HEK293 (cell line): ENCODE measurements around the gene SMOC1.

Experiments used
- CTCF ChIA-PET: fragments of 350-600 bp; formaldehyde crosslinking; extraction: SDS; loops from one replicate; lab custom pipeline; 2021; ENCODE audit warnings: antibody characterized with exemption; lab: Yijun Ruan, JAX
- POLR2A ChIA-PET: fragments of 300-600 bp; formaldehyde crosslinking; extraction: SDS; loops from one replicate; lab custom pipeline; 2020; ENCODE audit warnings: antibody characterized with exemption, inconsistent platforms; lab: Yijun Ruan, JAX
- H3K27ac ChIP-seq: fragments of 200-500 bp; sonication (Bioruptor generic); 2 replicates; pipeline ENCODE4 v1.5.1; 2014; ENCODE audit warnings: low read depth, low read length, control low read depth, inconsistent platforms; ENCODE audit errors: extremely low read depth
- H3K36me3 ChIP-seq, 2 experiments: fragments of 200-500 bp in 1 of 2; sonication (Bioruptor generic) in 1 of 2; 1 replicate in 1 of 2; 2 replicates in 1 of 2; pipeline ENCODE4 v1.5.1; 2014 to 2017; ENCODE audit warnings: inconsistent platforms in 2 of 2, low read length in 2 of 2; ENCODE audit not compliant: control insufficient read depth in 2 of 2, insufficient read depth in 1 of 2
- H3K4me1 ChIP-seq: fragments of 200-500 bp; sonication (Bioruptor generic); 2 replicates; pipeline ENCODE4 v1.5.1; 2014; ENCODE audit warnings: mild to moderate bottlenecking, low read length, inconsistent platforms; ENCODE audit not compliant: control insufficient read depth, insufficient read depth
- H3K4me3 ChIP-seq: 2 replicates; pipeline ENCODE4 v1.5.1; 2011; ENCODE audit warnings: low read depth, mild to moderate bottlenecking, control low read depth, low read length, moderate library complexity
- H3K9me3 ChIP-seq: fragments of 200-500 bp; sonication (Bioruptor generic); 2 replicates; pipeline ENCODE4 v1.5.1; 2014; ENCODE audit warnings: low read depth, low read length, inconsistent platforms; ENCODE audit not compliant: control insufficient read depth, insufficient read depth
- GLI2 ChIP-seq: fragments of 450-650 bp; formaldehyde crosslinking; IDR thresholded peaks from 2 replicates; pipeline ENCODE4; 2017; ENCODE audit warnings: missing biosample characterization, missing genetic modification characterization, low read depth, borderline replicate concordance
- KLF1 ChIP-seq: fragments of 450-650 bp; formaldehyde crosslinking; IDR thresholded peaks from 2 replicates; pipeline ENCODE4 v1.5.1; 2016; ENCODE audit warnings: missing biosample characterization, missing genetic modification characterization
- SP3 ChIP-seq: fragments of 450-650 bp; formaldehyde crosslinking; IDR thresholded peaks from 2 replicates; pipeline ENCODE4 v1.5.1; 2016; ENCODE audit warnings: missing biosample characterization, missing genetic modification characterization
- ZBTB1 ChIP-seq: fragments of 450-650 bp; formaldehyde crosslinking; IDR thresholded peaks from 2 replicates; pipeline ENCODE4 v1.5.1; 2016; ENCODE audit warnings: missing biosample characterization, missing genetic modification characterization
- ZBTB21 ChIP-seq: fragments of 450-650 bp; formaldehyde crosslinking; IDR thresholded peaks from 2 replicates; pipeline ENCODE4 v1.5.1; 2017; ENCODE audit warnings: missing biosample characterization, missing genetic modification characterization
- ZBTB7A ChIP-seq: fragments of 450-650 bp; formaldehyde crosslinking; IDR thresholded peaks from 2 replicates; pipeline ENCODE4 v1.5.1; 2016; ENCODE audit warnings: low read depth, missing biosample characterization, missing genetic modification characterization
- ZFP41 ChIP-seq: fragments of 450-650 bp; formaldehyde crosslinking; IDR thresholded peaks from 2 replicates; pipeline ENCODE4 v1.5.1; 2016; ENCODE audit warnings: missing biosample characterization, missing genetic modification characterization, borderline replicate concordance
- ZNF121 ChIP-seq: fragments of 450-650 bp; formaldehyde crosslinking; IDR thresholded peaks from 2 replicates; pipeline ENCODE4 v1.5.1; 2016; ENCODE audit warnings: missing biosample characterization, missing genetic modification characterization
- ZNF132 ChIP-seq: fragments of 450-650 bp; formaldehyde crosslinking; IDR thresholded peaks from 2 replicates; pipeline ENCODE4 v1.5.1; 2017; ENCODE audit warnings: missing biosample characterization, missing genetic modification characterization, borderline replicate concordance
- ZNF155 ChIP-seq: fragments of 450-650 bp; formaldehyde crosslinking; IDR thresholded peaks from 2 replicates; pipeline ENCODE4 v1.5.1; 2016; ENCODE audit warnings: missing biosample characterization, missing genetic modification characterization
- ZNF169 ChIP-seq: fragments of 450-650 bp; formaldehyde crosslinking; IDR thresholded peaks from 2 replicates; pipeline ENCODE4 v1.5.1; 2016; ENCODE audit warnings: missing biosample characterization, missing genetic modification characterization
- ZNF214 ChIP-seq: fragments of 450-650 bp; formaldehyde crosslinking; IDR thresholded peaks from 2 replicates; pipeline ENCODE4 v1.5.1; 2017; ENCODE audit warnings: missing biosample characterization, mild to moderate bottlenecking, missing genetic modification characterization, borderline replicate concordance
- ZNF239 ChIP-seq: fragments of 450-650 bp; formaldehyde crosslinking; IDR thresholded peaks from 2 replicates; pipeline ENCODE4 v1.5.1; 2016; ENCODE audit warnings: missing biosample characterization, missing genetic modification characterization
- ZNF292 ChIP-seq: fragments of 450-650 bp; formaldehyde crosslinking; IDR thresholded peaks from 2 replicates; pipeline ENCODE4 v1.5.1; 2016; ENCODE audit warnings: low read depth, missing biosample characterization, missing genetic modification characterization, borderline replicate concordance
- ZNF302 ChIP-seq: fragments of 450-650 bp; formaldehyde crosslinking; IDR thresholded peaks from 2 replicates; pipeline ENCODE4 v1.5.1; 2016; ENCODE audit warnings: missing biosample characterization, missing genetic modification characterization, low read depth
- ZNF391 ChIP-seq: fragments of 450-650 bp; formaldehyde crosslinking; IDR thresholded peaks from 2 replicates; pipeline ENCODE4 v1.5.1; 2016; ENCODE audit warnings: low read depth, missing biosample characterization, missing genetic modification characterization, borderline replicate concordance
- ZNF548 ChIP-seq: fragments of 450-650 bp; formaldehyde crosslinking; IDR thresholded peaks from 2 replicates; pipeline ENCODE4 v1.5.1; 2016; ENCODE audit warnings: missing biosample characterization, missing genetic modification characterization
- ZNF624 ChIP-seq: fragments of 450-650 bp; formaldehyde crosslinking; IDR thresholded peaks from 2 replicates; pipeline ENCODE4 v1.5.1; 2017; ENCODE audit warnings: missing biosample characterization, missing genetic modification characterization
- ZNF664 ChIP-seq: fragments of 450-650 bp; formaldehyde crosslinking; IDR thresholded peaks from 2 replicates; pipeline ENCODE4 v1.5.1; 2016; ENCODE audit warnings: missing biosample characterization, missing genetic modification characterization
- ZNF830 ChIP-seq: fragments of 450-650 bp; IDR thresholded peaks from 2 replicates; pipeline ENCODE4 v1.5.0; 2018; ENCODE audit warnings: missing biosample characterization, missing genetic modification characterization, low read depth, mild to moderate bottlenecking, moderate library complexity
- TF ChIP-seq, protein P1 (sequence below): fragments of 450-650 bp; formaldehyde crosslinking; conservative IDR thresholded peaks from 2 replicates; pipeline ENCODE4 v1.5.1; 2016; ENCODE audit warnings: low read depth, missing biosample characterization, missing genetic modification characterization
- TF ChIP-seq, protein P2 (sequence below): fragments of 450-650 bp; formaldehyde crosslinking; IDR thresholded peaks from 2 replicates; pipeline ENCODE4 v1.5.1; 2017; ENCODE audit warnings: missing biosample characterization, missing genetic modification characterization
- TF ChIP-seq, protein P3 (sequence below): fragments of 450-650 bp; formaldehyde crosslinking; IDR thresholded peaks from 2 replicates; pipeline ENCODE4 v1.5.1; 2017; ENCODE audit warnings: missing biosample characterization, mild to moderate bottlenecking, missing genetic modification characterization, moderate library complexity
- TF ChIP-seq, protein P4 (sequence below): fragments of 450-650 bp; formaldehyde crosslinking; IDR thresholded peaks from 2 replicates; pipeline ENCODE4 v1.5.1; 2016; ENCODE audit warnings: missing biosample characterization, missing genetic modification characterization

SMOC1 gene

DNA sequence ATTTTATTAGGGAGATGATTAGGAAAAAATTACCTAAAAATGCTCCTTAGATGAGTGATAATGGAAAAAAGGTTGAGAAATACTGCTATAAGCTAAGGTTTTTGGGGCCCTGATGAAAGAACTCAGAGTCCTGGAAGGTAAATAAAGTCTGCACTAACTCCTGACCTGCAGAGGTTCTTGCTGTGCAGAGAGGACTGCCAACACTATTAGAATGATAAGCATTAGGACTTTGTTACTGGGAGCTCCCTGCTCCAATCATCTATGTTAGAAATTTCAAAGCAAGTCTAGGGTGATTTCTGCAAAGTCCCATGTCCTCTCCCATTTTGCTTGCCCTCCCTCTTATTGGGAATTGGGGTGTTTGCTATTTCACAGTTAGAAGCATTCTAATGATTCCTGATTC, 112.2 kb downstream of the SMOC1 start:
- POLR2A ChIA-PET = no interaction called here
- Histone ChIP-seq H3K9me3 (no peaks in the 10 kb centered on the region), H3K36me3 (peaks cover 0 to 6% of the 10 kb centered on the region in 2 experiments; a peak in 1 of 3 replicates), H3K4me1 (no peaks in the 10 kb centered on the region), H3K27ac (no peak overlapping the region), H3K4me3 (no peak overlapping the region)
- TF ChIP-seq, protein P1, sequence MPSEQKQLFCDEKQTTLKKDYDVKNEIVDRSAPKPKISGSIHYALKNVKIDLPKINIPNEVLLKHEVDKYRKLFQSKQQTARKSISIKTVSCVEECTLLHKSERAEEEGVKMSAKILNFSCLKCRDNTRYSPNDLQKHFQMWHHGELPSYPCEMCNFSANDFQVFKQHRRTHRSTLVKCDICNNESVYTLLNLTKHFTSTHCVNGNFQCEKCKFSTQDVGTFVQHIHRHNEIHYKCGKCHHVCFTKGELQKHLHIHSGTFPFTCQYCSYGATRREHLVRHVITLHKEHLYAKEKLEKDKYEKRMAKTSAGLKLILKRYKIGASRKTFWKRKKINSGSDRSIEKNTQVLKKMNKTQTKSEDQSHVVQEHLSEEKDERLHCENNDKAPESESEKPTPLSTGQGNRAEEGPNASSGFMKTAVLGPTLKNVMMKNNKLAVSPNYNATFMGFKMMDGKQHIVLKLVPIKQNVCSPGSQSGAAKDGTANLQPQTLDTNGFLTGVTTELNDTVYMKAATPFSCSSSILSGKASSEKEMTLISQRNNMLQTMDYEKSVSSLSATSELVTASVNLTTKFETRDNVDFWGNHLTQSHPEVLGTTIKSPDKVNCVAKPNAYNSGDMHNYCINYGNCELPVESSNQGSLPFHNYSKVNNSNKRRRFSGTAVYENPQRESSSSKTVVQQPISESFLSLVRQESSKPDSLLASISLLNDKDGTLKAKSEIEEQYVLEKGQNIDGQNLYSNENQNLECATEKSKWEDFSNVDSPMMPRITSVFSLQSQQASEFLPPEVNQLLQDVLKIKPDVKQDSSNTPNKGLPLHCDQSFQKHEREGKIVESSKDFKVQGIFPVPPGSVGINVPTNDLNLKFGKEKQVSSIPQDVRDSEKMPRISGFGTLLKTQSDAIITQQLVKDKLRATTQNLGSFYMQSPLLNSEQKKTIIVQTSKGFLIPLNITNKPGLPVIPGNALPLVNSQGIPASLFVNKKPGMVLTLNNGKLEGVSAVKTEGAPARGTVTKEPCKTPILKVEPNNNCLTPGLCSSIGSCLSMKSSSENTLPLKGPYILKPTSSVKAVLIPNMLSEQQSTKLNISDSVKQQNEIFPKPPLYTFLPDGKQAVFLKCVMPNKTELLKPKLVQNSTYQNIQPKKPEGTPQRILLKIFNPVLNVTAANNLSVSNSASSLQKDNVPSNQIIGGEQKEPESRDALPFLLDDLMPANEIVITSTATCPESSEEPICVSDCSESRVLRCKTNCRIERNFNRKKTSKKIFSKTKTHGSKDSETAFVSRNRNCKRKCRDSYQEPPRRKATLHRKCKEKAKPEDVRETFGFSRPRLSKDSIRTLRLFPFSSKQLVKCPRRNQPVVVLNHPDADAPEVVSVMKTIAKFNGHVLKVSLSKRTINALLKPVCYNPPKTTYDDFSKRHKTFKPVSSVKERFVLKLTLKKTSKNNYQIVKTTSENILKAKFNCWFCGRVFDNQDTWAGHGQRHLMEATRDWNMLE (tag by site-specific recombination) = no peak
- TF ChIP-seq ZNF391 (tag by site-specific recombination) = no peak
- no peak for TF ChIP-seq ZBTB7A (tag by site-specific recombination)
- no peak for TF ChIP-seq ZNF292 (tag by site-specific recombination)
- TF ChIP-seq ZNF169 (tag by site-specific recombination) = no peak
- TF ChIP-seq ZNF624 (tag by site-specific recombination) = no peak
- TF ChIP-seq KLF1 = no peak
- no peak for TF ChIP-seq ZNF548 (tag by site-specific recombination)
- no peak for TF ChIP-seq ZNF121 (tag by site-specific recombination)
- TF ChIP-seq GLI2 = no peak
- TF ChIP-seq ZNF664 (tag by site-specific recombination) = no peak
- TF ChIP-seq ZNF239 = no peak
- no peak for TF ChIP-seq ZBTB1 (tag by site-specific recombination)
- no peak for TF ChIP-seq SP3 (tag by site-specific recombination)
- no peak for TF ChIP-seq ZBTB21 (tag by site-specific recombination)
- TF ChIP-seq ZNF830 (tag by site-specific recombination) = no peak
- TF ChIP-seq ZNF214 (tag by site-specific recombination) = no peak
- CTCF ChIA-PET = interaction anchor here (1.0 to 1.8 kb wide), 3 partner anchors 20 to 37 kb away, joined by 3 to 8 read pairs (median 3); no protein-coding TSS in a partner anchor

DNA sequence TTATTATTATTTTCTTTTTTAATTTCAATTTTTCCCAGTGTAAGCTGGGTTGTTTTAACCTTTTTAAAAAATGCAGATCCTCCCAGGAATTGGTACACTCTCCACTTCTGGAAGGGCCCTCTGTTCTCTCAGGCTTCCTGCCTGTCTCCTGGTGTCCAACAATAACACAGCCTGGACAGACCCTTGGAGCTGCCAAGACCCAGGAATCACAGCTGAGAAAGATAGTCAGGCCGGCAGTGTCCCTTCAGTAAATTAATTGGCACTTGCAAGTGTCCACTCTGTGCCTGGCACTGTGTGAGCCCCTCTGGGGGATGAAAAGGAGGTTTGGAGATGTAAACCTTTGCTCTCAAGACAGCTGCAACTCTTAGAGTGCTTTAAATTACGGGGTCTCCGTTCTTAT, 113.3 kb downstream of the SMOC1 start:
- CTCF ChIA-PET = interaction anchor here (1.4 to 1.8 kb wide), 2 partner anchors 20 to 36 kb away, joined by 3 to 8 read pairs; no protein-coding TSS in a partner anchor
- POLR2A ChIA-PET = no interaction called here

DNA sequence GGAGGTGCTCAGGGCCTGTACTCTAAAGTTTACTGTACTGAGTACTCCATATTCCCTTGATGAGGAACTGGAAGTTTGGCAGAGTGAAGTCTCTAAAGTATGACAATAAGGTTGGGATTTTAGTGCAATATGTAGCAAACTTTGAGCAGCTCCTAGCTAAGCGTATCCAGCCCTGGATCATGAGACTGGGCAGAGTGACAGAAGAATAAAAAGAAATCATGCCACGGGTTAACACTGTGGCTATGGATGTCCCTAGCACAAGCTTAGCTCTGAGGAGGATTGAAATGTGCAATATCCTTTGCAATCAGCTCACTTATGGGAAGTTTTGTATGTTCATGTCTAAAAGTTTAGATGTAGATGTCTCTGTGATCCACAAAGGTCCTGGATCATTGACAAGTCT, 114.1 kb downstream of the SMOC1 start:
- Histone ChIP-seq H3K36me3 (peaks cover 0 to 6% of the 10 kb centered on the region in 2 experiments; a peak in 1 of 3 replicates), H3K4me1 (peaks cover 10% of the 10 kb centered on the region), H3K27ac (no peak overlapping the region), H3K9me3 (no peaks in the 10 kb centered on the region), H3K4me3 (no peak overlapping the region)
- ChIA-PET CTCF (no interaction called here), POLR2A (no interaction called here)
- TF ChIP-seq, protein P2, sequence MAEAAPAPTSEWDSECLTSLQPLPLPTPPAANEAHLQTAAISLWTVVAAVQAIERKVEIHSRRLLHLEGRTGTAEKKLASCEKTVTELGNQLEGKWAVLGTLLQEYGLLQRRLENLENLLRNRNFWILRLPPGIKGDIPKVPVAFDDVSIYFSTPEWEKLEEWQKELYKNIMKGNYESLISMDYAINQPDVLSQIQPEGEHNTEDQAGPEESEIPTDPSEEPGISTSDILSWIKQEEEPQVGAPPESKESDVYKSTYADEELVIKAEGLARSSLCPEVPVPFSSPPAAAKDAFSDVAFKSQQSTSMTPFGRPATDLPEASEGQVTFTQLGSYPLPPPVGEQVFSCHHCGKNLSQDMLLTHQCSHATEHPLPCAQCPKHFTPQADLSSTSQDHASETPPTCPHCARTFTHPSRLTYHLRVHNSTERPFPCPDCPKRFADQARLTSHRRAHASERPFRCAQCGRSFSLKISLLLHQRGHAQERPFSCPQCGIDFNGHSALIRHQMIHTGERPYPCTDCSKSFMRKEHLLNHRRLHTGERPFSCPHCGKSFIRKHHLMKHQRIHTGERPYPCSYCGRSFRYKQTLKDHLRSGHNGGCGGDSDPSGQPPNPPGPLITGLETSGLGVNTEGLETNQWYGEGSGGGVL (tag by site-specific recombination) = no peak
- TF ChIP-seq, protein P3, sequence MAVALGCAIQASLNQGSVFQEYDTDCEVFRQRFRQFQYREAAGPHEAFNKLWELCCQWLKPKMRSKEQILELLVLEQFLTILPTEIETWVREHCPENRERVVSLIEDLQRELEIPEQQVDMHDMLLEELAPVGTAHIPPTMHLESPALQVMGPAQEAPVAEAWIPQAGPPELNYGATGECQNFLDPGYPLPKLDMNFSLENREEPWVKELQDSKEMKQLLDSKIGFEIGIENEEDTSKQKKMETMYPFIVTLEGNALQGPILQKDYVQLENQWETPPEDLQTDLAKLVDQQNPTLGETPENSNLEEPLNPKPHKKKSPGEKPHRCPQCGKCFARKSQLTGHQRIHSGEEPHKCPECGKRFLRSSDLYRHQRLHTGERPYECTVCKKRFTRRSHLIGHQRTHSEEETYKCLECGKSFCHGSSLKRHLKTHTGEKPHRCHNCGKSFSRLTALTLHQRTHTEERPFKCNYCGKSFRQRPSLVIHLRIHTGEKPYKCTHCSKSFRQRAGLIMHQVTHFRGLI (tag by site-specific recombination) = no peak
- TF ChIP-seq, protein P4, sequence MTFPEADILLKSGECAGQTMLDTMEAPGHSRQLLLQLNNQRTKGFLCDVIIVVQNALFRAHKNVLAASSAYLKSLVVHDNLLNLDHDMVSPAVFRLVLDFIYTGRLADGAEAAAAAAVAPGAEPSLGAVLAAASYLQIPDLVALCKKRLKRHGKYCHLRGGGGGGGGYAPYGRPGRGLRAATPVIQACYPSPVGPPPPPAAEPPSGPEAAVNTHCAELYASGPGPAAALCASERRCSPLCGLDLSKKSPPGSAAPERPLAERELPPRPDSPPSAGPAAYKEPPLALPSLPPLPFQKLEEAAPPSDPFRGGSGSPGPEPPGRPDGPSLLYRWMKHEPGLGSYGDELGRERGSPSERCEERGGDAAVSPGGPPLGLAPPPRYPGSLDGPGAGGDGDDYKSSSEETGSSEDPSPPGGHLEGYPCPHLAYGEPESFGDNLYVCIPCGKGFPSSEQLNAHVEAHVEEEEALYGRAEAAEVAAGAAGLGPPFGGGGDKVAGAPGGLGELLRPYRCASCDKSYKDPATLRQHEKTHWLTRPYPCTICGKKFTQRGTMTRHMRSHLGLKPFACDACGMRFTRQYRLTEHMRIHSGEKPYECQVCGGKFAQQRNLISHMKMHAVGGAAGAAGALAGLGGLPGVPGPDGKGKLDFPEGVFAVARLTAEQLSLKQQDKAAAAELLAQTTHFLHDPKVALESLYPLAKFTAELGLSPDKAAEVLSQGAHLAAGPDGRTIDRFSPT (tag by site-specific recombination) = no peak
- TF ChIP-seq ZNF132 (no peak), ZNF155 (tag by site-specific recombination) (no peak)

More for the DNA sequence above, 113.3 kb downstream of the SMOC1 start:
- peaks cover 0 to 6% of the 10 kb centered on the region in 2 experiments; a peak in 1 of 3 replicates for H3K36me3 ChIP-seq
- peaks cover 3% of the 10 kb centered on the region for H3K4me1 ChIP-seq
- no peaks in the 10 kb centered on the region for H3K9me3 ChIP-seq
- TF ChIP-seq ZFP41 (no peak), ZNF302 (tag by site-specific recombination) (no peak), KLF1 (no peak)
- no peak overlapping the region for H3K4me3 ChIP-seq
- H3K27ac ChIP-seq = no peak overlapping the region
